NCI-H187 (cell line): ENCODE data around the gene PALLD.
A peak's percentile ranks its signal among the peaks of the same experiment; 100 is the strongest.
"Not testable (repeated sequence)": the region's sequence is repeated elsewhere in the genome, so short reads cannot be mapped to it uniquely, and the experiment has no call there.

Experiments
- DNase-seq, 2 experiments: peaks; one replicate each; lab custom pipeline; 2025; lab: John Stamatoyannopoulos, UW

PALLD gene

DNA sequence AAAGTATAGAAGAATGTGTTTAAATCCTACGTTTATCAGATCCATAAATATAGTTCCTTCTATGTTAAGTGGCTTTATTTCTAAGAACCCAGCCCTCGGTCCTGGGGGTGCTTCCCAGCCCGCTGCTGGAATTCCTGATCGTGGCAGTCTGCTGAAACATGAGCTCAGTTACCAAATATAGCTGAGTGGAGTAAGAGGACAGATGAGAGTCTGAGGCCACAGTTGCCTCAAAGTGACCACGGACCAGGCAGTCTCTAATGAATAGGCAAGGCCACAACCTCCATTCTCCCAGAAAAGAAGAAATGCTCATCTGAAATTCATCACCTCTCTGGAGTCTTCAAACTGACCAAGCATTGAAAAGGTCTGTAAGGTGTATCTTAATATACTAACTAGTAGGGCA lies at the start of gene PALLD:
Gene PALLD, plus strand, starts transcription at position 219 of the 400 bp plus-strand sequence.
- no peak for DNase-seq

DNA sequence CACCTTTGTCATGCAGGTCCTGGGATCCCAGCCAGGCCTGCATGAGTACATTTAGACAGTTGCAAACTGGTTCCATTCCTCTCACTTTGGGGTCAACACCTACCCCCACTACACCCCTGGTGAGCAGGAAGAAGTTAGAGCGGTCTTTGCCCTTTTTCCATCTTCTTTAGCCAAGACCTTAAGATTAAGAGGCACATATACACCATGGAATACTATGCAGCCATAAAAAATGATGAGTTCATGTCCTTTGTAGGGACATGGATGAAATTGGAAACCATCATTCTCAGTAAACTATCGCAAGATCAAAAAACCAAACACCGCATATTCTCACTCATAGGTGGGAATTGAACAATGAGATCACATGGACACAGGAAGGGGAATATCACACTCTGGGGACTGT lies 47.8 kb upstream of the PALLD start:
- not testable (repeated sequence) for DNase-seq

DNA sequence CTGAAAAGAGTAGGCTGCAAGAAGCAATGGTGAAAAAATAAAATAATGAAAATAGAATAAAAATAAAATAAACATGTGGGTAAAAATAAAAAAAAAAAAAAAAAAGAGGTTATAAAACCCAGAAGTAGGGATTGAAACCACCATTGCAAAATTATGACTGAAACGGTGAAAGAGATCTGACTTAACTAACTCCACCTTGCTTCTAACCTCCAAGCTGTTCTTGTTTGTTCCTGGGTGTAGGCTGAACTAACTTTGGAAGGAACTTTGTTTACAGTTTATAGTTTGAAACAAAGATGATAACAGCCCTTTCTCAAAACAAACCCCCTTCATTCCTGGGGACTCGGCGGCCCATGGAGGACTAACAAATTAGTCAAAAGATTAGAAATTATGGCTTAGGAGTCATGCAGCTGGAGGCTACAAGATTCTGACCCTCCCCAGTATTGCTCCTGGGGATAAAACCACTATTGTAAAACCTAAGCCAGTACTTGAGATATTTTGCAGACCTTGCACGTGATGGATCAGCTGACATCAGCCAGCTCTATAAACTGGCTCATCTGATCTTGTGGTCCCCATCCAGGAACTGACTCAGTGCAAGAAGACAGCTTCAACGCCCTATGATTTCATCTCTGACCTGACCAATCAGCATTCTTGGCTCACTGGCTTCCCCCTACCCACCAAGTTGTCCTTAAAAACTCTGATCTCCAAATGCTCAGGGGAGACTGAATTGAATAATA lies 47.0 kb upstream of the PALLD start:
- DNase-seq: no peak

DNA sequence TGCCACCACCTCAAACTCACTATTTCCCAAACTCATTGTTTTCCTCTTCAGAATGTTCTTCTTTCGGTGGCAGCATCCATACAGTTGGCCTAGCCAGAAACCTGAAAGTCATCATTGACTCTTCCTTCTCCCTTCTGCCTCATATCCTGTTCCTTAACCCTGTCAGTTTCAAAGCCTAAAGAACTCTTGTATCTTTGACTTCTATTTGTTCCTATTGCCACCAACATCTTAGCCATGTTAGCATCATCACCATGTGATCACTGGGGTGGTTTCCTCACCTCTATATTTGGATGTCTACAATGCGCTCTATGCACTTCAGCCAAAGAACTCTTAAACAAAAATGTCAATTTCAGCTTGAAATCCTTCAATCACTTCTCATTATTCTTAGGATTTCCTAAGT lies 45.5 kb upstream of the PALLD start:
- no peak for DNase-seq

DNA sequence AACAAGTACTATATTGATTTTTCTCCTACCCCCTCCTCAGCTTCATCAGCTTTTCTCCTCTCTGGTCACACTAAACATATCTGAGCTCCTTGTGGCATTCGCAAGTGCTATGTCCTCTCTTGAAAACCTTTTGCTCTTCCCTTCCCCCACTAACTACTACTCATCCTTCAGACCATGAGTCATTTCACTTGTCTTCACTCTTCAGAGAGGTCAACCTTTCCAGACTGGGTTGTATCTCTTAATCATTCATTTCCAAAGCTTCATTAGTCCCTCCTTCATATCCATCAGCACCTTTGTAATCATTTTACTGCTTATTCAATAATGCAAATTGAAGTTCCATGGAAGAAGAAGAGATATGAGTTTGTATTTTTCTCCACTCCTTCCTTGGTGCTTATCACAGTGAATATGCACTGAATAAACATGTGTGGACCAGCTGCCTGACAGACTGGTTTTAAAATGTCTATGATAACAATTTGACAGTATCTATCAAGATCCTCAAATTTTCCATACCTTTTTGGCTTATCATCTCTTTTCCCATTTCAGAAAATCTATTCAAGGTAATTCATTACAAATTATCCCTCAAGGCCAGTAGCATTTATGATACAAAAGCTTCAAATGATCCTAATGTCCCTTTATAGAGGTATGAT lies 45.0 kb upstream of the PALLD start:
- DNase-seq: no peak

DNA sequence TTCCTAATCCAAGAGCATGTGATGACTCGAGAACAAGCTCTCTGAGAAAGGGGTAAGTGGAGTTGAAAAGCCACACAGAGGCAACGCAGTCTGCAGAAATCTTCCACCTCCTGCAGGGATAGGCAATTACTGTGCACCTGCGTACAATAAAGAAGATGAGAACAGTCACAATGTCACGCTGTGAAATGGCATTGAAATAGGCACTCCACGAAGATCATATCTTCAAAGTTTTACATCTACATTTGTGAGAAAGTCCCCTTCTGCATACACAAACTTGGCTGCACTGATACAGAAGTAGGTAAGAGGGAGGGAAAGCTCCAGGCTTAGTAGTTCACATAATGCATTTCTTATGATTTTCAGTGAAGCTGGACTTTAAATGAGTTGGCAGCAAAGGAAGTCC lies 43.7 kb upstream of the PALLD start:
- DNase-seq: peak in 1 of 2 experiments; percentile 22

DNA sequence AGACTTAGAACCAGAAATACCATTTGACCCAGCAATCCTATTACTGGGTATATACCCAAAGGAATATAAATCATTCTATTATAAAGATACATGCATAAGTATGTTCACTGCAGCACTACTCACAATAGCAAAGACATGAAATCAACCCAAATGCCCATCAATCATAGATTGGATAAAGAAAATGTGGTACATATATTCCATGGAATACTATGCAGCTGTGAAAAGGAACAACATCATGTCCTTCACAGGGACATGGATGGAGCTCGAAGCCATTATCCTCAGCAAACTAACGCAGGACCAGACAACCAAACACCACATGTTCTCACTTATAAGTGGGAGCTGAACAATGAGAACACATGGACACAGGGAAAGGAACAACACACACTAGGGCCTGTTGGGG lies 38.6 kb upstream of the PALLD start:
- DNase-seq: not testable (repeated sequence)

DNA sequence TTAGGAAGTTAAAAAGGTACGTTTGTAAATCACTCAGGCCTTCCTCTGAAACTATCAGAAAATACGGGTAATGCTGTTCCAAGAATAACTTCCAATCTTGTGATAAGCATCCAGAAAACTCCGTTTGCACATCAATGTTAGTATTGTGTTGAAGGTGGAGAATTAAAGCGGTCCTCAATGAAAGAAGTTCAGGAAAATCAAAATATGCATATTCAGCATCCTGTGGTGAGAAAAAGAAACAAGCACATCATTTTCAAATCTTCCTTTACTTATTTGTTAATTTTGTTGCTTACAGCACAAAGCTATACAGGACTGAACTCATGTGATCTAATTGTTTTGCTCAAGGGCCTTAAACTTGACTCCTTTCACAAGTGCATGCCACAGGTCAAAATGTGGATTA lies 35.0 kb upstream of the PALLD start:
- no peak for DNase-seq

DNA sequence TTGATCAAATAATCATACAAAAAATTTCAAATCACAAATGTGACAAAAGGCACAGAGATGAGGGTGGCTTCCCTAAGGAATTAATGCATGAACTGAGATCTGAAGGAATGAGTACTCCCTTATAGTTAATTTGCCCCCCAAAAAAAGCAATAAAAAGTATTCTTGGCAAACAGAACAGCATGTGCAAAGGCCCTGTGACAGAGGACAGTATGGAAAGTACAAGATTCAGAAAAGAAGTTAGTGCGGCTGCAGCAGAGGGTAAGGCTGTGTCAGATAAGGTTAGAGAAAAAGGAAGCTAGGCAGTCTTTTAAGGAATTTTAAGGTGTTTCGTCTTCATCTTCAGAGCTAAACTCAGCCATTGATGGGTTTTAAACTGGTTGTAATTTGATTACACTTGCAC lies 23.9 kb upstream of the PALLD start:
- no peak for DNase-seq

DNA sequence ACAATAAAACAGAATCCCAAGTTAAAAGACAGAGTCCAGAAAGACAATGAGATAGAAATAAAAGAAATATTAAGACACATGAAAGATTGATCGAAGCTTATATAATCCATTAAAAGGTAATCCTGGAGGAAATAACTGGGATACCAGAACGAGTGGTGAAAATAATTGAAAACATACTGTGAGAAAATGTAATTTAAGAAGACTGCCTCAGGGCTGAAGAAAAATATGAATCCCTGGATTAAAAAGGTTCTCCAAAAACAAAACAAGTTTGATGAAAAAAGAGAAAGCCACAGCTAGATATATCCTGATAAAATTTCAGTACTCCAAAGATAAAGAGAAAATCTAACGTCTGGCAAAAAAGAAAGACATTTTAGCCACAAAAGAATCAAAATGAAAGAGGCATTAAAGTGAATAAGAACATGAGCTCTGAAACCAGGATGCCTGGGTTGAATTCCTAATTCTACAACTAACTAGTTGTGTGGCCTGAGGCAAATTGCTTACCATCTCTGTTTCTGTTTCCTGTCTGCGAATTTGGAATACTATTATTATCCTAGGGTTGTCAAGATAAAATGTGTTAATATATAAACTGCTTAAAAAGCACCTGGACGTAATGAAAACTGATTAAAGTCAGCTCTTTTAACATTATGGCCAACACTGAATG lies 22.1 kb upstream of the PALLD start:
- DNase-seq: no peak

DNA sequence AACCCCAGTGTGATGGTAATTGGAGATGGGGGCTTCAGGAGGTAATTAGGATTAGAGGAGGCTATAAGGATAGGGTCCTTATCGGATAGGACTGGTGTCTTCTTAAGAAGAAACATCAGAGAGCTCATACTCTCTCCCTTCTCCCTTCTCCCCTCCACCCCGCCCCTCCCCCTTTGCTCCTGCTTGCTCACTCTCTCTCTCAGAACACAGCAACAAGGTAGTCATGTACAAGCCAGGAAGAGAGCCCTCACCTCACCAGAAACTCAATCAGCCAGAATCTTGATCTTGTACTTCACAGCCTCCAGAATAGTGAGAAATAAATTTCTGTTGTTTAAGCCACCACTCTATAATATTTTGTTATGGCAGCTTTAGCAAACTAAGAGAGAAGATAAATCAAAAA lies 21.1 kb upstream of the PALLD start:
- DNase-seq: no peak

DNA sequence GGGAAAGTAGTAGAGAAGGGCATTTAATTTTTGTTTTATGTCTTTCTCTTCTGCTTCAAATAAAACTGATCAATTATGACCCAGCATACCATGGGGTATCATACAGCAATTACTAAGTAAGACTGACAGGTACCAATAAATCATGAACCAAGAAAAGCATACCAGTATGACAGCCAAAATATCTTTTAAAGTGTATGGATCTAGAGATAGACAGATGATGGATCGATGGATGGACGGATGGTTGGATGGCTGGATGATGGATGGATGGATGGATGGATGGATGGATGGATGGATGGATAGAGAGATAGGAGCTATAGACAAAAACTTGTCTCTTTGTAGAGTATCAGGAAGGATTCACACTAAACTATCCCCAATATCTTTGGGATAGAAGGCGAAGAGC lies 18.0 kb upstream of the PALLD start:
- DNase-seq: no peak

DNA sequence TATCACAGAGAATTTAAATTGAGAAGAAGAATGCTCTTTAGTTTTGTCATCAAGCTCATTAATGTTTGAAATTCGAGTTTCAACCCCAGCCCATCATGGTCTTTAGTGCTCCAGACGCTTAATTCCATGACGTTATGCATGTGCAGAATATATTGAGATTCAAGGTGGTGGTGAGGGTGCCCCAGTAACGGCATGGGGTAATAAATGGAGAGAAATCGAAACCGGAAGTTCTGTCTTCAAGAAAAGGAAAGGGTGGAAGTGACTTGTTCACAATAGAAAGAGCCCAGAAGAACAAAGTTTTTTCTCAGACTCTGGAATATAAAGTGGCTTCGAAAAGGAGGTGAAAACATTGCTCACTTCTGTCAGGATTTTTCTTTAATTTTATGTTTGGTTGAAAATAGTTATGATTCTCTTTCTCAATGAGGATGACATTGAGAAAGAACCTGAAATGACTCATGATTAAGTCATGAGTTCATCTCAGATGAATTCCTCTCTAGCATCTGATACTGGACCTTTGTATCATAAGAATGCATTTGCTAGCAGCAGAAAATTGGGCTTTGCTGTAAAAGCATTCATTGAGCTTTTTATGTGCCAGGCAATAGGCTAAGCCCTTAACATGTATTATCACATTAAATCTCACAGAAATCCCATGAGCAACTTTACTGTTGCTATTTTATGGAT lies 15.8 kb upstream of the PALLD start:
- no peak for DNase-seq

DNA sequence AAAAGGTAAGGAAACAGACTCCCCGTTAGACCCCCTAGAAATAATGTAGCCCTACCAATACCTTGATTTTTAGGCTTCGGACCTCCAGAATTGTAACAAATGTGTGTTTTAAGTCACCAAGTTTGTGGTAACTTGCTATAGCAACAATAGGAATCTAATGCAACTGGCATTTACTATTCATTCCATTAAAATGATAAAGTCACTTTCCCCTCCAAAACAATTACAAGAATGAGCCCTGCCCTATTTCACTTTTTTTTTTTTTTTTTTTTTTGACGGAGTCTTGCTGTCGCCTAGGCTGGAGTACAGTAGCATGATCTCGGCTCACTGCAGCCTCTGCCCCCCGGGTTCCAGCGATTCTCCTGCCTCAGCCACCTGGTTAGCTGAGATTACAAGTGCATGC lies 13.0 kb upstream of the PALLD start:
- DNase-seq: no peak

DNA sequence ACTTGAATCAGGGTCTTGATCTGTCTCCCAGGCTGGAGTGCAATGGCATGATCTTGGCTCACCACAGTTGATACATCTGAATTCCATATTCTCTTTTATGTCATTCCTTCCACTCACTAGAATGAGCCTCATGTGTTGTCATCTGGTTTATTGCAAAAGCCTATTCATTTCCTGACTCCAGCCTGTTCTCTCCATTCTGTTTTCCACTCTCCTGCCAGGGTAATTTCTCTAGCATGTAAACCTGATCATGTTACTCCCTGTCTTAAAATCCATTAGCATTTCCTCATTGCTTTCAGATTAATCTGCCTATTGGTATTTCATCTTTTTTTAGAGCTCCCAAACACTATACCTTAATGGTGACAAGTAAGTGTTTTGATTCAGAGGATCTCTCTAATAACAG lies 12.2 kb upstream of the PALLD start:
- no peak for DNase-seq

DNA sequence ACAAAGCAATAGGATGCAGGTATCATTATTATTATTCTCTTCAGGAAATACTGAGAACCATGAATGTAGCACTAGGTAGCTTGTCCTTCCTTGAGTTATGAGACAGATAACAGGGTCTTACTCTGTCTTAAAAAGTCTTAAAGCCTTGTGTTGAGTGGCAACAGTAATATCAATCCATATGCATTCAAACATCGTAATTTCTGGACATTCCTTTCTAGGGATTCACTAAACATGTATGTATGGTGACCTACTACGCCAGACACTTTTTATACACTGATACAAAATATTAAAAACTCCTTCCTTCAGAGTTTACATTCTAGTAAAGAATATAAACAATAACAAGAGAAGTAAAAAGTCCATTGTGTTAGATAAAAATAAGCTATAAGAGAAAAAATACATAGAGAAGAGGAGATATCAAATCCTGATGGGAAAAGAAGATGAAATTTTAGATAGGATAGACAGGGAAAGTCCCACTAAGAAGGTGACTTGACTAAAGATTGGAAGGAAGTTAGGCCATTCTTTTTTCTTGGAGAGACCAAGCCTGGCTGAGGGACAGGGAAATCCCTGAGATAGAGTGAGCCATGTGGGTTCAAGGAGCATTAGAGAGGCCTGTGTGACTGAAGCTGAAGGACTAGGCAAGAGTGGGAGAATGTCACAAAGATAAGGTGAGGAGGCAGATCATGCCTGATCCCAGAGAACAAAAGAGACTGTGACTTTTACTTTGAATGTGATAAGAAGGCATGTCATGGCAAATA lies 11.5 kb upstream of the PALLD start:
- DNase-seq: no peak

DNA sequence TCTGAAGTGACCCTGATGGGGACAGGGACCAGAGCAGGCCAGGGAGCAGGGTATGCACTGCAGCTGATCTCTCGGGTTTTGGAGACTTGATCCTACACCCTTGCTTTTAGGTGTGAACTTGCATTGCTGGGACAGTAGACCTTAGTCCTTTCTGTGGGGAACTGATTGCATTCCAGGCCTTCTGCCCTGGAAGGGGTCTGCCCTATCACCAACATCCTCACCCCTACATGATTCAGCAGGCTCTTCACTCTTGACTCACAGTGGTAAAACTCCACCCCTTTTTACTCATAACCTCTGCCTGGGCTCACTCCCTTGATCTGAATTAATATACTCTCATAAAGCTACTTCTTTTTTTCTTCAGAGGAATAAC lies 10.0 kb upstream of the PALLD start:
- DNase-seq: no peak

DNA sequence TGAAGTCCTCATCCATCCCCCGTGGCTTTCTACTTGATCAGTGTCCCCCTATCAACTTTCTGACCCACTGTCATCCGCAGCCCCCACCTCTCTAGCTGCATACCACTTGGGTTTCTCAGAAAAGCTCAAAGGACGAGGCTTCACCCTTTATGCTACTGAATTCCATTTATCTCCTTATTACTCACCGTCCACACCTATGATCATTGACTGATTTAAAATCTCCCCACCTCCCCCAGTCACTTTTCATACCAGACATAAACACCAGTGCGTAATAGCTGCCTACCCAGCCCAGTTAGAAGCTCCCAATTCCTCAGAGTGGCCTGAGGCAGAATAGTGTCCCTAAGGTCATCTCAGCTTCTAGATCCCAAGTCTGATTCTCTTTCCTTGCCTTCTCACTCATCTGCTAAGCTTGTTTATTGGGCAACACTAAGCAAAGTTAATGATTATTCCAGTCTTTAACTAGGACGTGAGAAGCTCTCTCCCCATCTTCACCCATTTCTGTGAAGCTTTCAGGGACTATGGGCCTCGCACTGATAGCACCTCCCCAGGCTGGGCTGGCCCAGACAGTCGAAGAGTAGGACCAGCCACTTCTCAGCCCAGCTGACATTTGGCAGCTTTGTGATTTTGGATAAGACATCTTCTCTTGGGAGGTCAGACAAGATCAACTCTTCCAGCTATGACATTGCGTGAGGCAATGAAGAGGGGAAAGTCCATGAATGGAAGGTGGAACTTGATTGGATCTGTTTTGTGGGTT lies 9.4 kb upstream of the PALLD start:
- no peak for DNase-seq

DNA sequence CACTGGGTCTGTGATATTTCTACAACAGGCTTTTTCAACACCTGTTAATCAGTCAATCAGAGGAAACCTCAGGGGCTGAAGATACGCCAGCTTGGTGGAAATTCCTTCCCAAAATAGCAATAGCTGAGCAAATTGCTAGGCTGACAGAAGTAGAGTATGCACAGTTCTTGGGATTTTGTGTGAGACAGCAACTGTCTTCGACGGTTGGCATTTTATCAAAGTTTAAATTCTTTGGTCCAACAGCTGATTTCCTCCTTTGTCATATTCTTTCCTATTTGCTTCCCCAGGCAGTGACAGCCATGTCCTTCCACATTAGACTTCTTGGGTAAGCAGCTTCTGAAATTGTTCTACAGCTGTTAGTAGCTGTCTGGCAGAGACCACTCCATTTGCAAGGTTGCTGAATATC lies 8.0 kb upstream of the PALLD start:
- DNase-seq: no peak

DNA sequence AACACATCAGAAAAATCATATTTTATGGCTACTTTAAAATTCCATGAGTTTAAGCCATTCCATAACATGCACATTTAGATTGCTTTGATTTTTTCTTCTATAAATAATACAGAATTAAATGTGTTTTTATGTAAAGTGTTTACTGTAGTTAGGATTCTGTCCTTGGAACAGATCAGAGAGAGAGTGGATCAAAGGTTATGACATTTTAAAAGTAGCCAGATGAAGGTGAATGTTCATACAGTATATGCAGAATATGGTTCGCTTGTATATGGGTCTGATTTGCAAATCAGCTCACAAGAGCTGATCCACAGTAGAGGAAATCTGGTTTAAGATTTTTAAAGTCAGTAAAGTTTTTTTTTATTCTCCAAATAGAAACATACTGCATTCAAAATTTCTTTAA lies 7.2 kb upstream of the PALLD start:
- no peak for DNase-seq

DNA sequence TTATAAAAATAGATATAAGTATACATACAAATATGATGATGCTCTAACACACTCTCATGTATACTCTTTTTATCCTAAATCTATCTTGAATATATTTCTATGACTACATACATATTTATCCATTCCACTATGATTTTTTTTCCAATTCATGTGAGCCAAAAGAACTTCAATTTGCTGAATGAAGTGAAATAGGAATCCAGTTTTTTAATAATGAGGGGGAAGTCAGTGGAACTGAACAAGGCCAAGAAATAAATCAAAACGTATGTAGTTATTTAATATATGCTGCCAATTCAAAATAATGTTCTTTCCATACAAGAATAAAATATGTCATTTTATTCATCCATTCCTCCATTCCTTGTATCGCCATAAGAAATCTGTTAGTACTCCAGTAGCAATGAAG lies 6.1 kb upstream of the PALLD start:
- no peak for DNase-seq
